DND-41 (cell line): ENCODE data around the gene DNM3.

ENCODE experiments used
- ATAC-seq: fragments of 200-7000 bp; cut with Tn5 transposase; 3 replicates; pipeline ENCODE4 v1.9.1; 2021; ENCODE audit warnings: low read depth; ENCODE audit not compliant: insufficient read depth
- DNase-seq: peaks from one replicate; pipeline ENCODE4 v3.0.0-alpha.2; 2020
- H2AFZ ChIP-seq: 2 replicates; pipeline ENCODE4 v1.6.0; 2012; ENCODE audit warnings: low read depth, low read length
- H3K27ac ChIP-seq: 2 replicates; pipeline ENCODE4 v1.5.1; 2012; ENCODE audit warnings: low read length, inconsistent platforms
- H3K27me3 ChIP-seq: fragments of 200-600 bp; sonication (generic); 2 replicates; pipeline ENCODE4 v1.6.0; 2012; ENCODE audit warnings: low read length, mild to moderate bottlenecking, inconsistent platforms; ENCODE audit not compliant: insufficient read depth, poor library complexity
- H3K36me3 ChIP-seq: 2 replicates; pipeline ENCODE4 v1.5.1; 2012; ENCODE audit warnings: low read length, inconsistent platforms; ENCODE audit not compliant: insufficient read depth
- H3K4me1 ChIP-seq: 2 replicates; pipeline ENCODE4 v1.5.1; 2012; ENCODE audit warnings: mild to moderate bottlenecking, low read length; ENCODE audit not compliant: insufficient read depth
- H3K4me2 ChIP-seq: 2 replicates; pipeline ENCODE4 v1.6.0; 2012; ENCODE audit warnings: mild to moderate bottlenecking, moderate library complexity, low read length, inconsistent platforms; ENCODE audit not compliant: insufficient read depth
- H3K4me3 ChIP-seq, 2 experiments: fragments of 200-600 bp in 1 of 2; shearing (Covaris generic) in 1 of 2; 2 replicates each; pipeline ENCODE4 v1.5.1; 2012 to 2016; ENCODE audit warnings: inconsistent platforms in 2 of 2, low read length in 2 of 2, mild to moderate bottlenecking in 2 of 2, low read depth in 1 of 2, moderate library complexity in 1 of 2
- H3K79me2 ChIP-seq: 2 replicates; pipeline ENCODE4 v1.6.0; 2012; ENCODE audit warnings: low read length, inconsistent platforms; ENCODE audit not compliant: insufficient read depth
- H3K9ac ChIP-seq: 2 replicates; pipeline ENCODE4 v1.6.0; 2012; ENCODE audit warnings: low read depth, mild to moderate bottlenecking, inconsistent platforms, low read length, moderate library complexity
- H3K9me3 ChIP-seq: 2 replicates; pipeline ENCODE4 v1.5.1; 2012; ENCODE audit warnings: low read length, moderate library complexity, mild to moderate bottlenecking, inconsistent platforms; ENCODE audit not compliant: insufficient read depth, severe bottlenecking
- H4K20me1 ChIP-seq: 2 replicates; pipeline ENCODE4 v1.6.0; 2012; ENCODE audit warnings: low read length; ENCODE audit not compliant: insufficient read depth
- EZH2 ChIP-seq: IDR thresholded peaks from 3 replicates; pipeline ENCODE4 v1.6.1; 2012; ENCODE audit warnings: borderline replicate concordance, low read depth, mild to moderate bottlenecking, moderate library complexity, low read length, inconsistent platforms; ENCODE audit not compliant: severe bottlenecking
- TF ChIP-seq, protein P1 (sequence below): IDR thresholded peaks from 2 replicates; pipeline ENCODE4 v1.5.1; 2012; ENCODE audit warnings: borderline replicate concordance, low read length, moderate library complexity, mild to moderate bottlenecking; ENCODE audit not compliant: poor library complexity, severe bottlenecking; ENCODE audit errors: extremely low read depth

The DNM3 gene

DNA sequence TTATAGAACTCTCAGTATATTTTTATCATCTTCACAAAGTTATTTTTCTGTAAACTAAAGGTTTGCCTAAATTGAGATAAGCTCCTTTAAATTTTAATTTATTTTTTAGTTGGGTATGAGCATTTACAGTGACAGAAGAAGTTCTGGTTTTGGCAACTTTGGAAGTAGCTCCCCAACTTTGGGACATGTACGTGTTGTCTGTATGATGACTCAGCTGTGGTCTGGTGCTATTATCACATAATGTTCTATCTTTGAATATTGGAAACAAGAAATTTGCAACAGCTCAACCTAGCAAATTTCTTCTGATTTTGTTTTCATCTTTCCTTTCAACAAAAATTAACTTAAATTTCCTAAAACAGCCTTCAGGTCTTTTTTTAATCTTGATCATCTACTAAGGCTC, 532.6 kb downstream of the DNM3 start:
- Histone ChIP-seq H3K27ac (no peak overlapping the region), H3K27me3 (no peaks in the 10 kb centered on the region), H2AFZ (no peak overlapping the region), H4K20me1 (no peaks in the 10 kb centered on the region), H3K9ac (no peak overlapping the region), H3K36me3 (no peaks in the 10 kb centered on the region), H3K9me3 (no peaks in the 10 kb centered on the region), H3K79me2 (no peaks in the 10 kb centered on the region), H3K4me2 (no peak overlapping the region), H3K4me1 (no peaks in the 10 kb centered on the region), H3K4me3 (no peak overlapping the region)
- no peak for TF ChIP-seq EZH2
- TF ChIP-seq, protein P1, sequence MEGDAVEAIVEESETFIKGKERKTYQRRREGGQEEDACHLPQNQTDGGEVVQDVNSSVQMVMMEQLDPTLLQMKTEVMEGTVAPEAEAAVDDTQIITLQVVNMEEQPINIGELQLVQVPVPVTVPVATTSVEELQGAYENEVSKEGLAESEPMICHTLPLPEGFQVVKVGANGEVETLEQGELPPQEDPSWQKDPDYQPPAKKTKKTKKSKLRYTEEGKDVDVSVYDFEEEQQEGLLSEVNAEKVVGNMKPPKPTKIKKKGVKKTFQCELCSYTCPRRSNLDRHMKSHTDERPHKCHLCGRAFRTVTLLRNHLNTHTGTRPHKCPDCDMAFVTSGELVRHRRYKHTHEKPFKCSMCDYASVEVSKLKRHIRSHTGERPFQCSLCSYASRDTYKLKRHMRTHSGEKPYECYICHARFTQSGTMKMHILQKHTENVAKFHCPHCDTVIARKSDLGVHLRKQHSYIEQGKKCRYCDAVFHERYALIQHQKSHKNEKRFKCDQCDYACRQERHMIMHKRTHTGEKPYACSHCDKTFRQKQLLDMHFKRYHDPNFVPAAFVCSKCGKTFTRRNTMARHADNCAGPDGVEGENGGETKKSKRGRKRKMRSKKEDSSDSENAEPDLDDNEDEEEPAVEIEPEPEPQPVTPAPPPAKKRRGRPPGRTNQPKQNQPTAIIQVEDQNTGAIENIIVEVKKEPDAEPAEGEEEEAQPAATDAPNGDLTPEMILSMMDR, result no peak
- ATAC-seq (no peak), DNase-seq (no peak)

DNA sequence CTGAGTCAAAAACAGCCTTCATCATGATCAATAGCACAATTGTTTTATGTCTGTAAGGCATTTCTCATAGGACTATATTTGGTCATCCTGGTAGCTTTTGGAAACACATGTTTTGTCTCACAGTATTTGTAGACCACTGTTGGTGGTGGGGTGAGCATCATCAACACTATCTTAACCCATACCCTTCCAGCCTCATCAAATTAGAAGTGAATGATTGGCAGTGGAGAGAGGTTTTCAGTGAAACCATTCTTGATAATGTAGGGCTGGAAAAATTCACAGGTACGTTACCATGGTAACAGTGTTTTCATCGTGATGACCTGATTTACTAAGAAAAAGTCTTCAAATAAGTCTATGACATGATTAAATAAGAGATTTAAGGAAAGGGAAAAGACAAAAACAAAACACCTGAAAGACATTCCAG, 533.9 kb downstream of the DNM3 start:
- no peak for ATAC-seq

DNA sequence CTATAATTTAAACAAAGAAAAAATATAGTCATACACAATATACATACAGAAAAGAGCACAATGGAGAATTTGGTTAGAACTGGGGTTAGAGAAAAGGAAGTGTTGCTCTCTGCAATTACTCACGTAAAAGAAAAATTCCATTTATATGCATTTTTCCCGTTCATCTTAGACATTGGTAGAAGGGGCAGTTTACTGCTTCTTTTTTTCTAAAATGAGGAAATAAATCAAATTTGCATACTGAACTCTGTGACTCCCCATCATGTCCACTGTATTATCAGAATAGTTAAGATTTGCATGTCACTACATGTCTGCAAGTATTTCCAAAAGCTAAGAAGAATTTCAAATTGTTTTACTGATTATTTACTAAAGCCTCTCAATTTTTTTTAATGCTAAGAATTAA, 535.1 kb downstream of the DNM3 start:
- Histone ChIP-seq H3K9ac (no peak overlapping the region), H3K36me3 (no peaks in the 10 kb centered on the region), H3K27ac (no peak overlapping the region), H3K27me3 (no peaks in the 10 kb centered on the region), H3K4me2 (no peak overlapping the region), H2AFZ (no peak overlapping the region), H4K20me1 (no peaks in the 10 kb centered on the region), H3K9me3 (no peaks in the 10 kb centered on the region), H3K79me2 (no peaks in the 10 kb centered on the region), H3K4me3 (no peak overlapping the region), H3K4me1 (peaks cover 16% of the 10 kb centered on the region)
- TF ChIP-seq, protein P1, result no peak
- no peak for TF ChIP-seq EZH2
- DNase-seq, result no peak
- ATAC-seq, result no peak

More for the DNA sequence above, 533.9 kb downstream of the DNM3 start:
- no peaks in the 10 kb centered on the region for H3K36me3 ChIP-seq
- no peaks in the 10 kb centered on the region for H3K27me3 ChIP-seq
- no peak for TF ChIP-seq EZH2
- TF ChIP-seq, protein P1, result no peak
- no peak overlapping the region for H3K9ac ChIP-seq
- no peaks in the 10 kb centered on the region for H4K20me1 ChIP-seq
- no peak for DNase-seq
- H3K27ac ChIP-seq, result no peak overlapping the region
- H3K79me2 ChIP-seq, result no peaks in the 10 kb centered on the region
- H3K4me3 ChIP-seq, result no peak overlapping the region
- H3K4me1 ChIP-seq, result peaks cover 5% of the 10 kb centered on the region
- H3K4me2 ChIP-seq, result no peak overlapping the region
- no peak overlapping the region for H2AFZ ChIP-seq
- no peaks in the 10 kb centered on the region for H3K9me3 ChIP-seq

DNA sequence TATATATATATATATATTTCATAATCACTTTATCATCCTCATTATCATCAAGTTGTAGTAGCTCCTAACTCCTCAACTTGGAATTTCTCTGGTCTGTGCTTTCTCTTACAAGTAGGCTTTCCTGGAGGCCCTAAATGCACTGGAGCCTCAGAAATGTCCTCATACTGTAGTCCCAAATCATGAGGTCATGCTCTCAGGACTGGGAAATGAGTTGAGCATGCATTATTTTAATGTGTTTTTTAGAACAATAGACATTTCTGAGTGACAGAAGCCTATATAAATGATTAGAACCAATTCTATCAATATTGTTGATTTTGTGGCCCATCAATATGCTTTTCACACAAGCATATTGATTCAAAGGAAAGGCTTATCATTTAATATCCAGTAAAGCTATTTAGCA, 536.3 kb downstream of the DNM3 start:
- H3K4me2 ChIP-seq, result no peak overlapping the region
- no peak overlapping the region for H3K27ac ChIP-seq
- no peaks in the 10 kb centered on the region for H3K9me3 ChIP-seq
- ATAC-seq (no peak), DNase-seq (no peak)
- no peaks in the 10 kb centered on the region for H3K36me3 ChIP-seq
- H3K4me1 ChIP-seq, result peaks cover 20% of the 10 kb centered on the region
- no peak overlapping the region for H3K9ac ChIP-seq
- no peak overlapping the region for H2AFZ ChIP-seq
- H3K4me3 ChIP-seq, result no peak overlapping the region
- no peak for TF ChIP-seq EZH2
- TF ChIP-seq, protein P1, result no peak
- no peaks in the 10 kb centered on the region for H3K27me3 ChIP-seq
- no peaks in the 10 kb centered on the region for H4K20me1 ChIP-seq
- no peaks in the 10 kb centered on the region for H3K79me2 ChIP-seq
